GM21576 (cell line): Measurements from ENCODE around the gene HNRNPH1.

Experiments
- ATAC-seq: cut with Tn5 transposase; IDR thresholded peaks from one replicate; pipeline ENCODE4 v1.9.1; 2021; ENCODE audit warnings: mild to moderate bottlenecking, moderate library complexity; ENCODE audit not compliant: unreplicated experiment

Gene HNRNPH1

GRCh38 chr5:179623906-179624741, 653 bp upstream of the HNRNPH1 start:
- ATAC-seq = peak; percentile 7

- no peak for ATAC-seq
These were observed 1.8 kb downstream of the HNRNPH1 start for GRCh38 chr5:179621551-179622214.

DNA sequence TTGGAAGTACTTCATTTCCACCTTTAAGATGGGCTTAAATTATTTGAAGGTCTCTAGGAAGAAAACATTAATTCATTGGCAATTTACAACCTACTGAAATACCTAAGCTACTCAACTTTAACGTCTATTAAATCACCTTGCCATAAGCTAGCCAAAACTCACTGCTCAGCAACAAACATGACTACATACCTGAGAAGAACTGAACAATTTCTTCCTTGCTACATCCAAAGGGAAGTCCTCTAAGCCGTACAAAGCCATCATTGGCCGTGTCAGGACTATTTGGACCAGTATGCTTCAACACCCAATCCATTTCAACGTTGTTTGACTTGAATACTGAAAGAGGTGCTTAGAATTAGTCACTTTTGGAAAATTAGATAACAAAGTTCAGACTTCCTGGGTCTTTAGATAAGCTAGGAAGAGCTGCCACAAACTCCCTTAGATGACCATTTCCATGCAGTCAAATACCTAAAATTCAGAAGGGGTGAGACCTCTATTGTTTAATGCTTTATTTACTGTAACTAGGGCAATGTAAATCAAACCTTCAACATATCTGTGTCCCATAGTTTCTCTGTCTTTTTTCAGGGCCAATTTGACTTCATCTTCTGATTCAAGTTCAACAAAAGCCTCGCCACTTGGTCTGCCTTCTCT, 2.6 kb downstream of the HNRNPH1 start:
- ATAC-seq = no peak

- no peak for ATAC-seq
These were observed 3.2 kb downstream of the HNRNPH1 start for GRCh38 chr5:179620293-179620692.

GRCh38 chr5:179619776-179620175, 3.7 kb downstream of the HNRNPH1 start:
- ATAC-seq = no peak

DNA sequence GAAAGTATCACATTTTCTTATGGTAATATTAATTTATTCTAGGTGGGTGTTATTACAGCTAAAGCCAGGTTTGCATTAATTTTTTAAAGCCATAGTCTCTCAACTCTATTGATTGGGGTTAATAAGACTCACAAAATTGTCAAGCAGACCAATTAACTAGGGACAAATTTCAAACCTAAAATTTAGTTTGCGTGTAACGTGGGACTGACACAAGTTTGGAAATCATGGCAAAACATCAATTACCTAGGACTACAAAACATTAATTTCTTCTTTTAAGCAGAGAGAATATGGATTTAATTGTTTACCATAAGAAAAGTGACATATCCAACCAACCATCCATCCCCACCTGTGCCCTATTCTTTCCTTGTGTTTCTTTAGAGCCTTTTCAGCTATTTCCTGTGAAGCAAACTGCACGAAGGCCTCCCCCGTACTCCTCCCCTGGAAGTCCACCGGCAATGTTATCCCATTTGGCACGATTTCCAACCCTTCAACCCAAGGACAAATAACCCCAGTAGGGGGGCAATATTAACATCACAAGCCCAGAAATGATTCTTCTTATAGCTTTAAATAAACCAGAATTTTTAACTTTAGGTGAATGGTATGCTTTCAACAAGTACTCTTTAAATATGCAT, 4.4 kb downstream of the HNRNPH1 start:
- ATAC-seq = no peak

DNA sequence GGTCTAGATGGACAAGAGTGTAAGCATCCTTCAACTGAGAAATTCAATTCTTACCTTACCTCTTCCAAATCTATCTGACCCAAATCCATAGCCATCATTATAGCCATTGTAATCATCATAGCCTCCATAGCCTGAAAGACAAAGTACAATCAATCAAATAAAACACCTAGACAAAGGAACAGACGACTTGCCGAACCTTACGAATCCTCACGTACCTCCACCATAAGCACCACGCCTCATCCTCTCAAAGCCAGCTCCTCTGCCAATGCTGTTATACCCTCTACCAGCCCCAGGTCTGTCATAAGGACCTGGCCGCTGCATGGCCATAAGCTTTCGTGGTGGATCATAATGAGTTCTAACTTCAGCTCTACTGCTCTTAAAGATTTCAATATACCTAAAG, 5.5 kb downstream of the HNRNPH1 start:
- no peak for ATAC-seq

GRCh38 chr5:179616002-179616594, 7.4 kb downstream of the HNRNPH1 start:
- no peak for ATAC-seq

GRCh38 chr5:179615203-179615602, 8.3 kb downstream of the HNRNPH1 start:
- no peak for ATAC-seq

DNA sequence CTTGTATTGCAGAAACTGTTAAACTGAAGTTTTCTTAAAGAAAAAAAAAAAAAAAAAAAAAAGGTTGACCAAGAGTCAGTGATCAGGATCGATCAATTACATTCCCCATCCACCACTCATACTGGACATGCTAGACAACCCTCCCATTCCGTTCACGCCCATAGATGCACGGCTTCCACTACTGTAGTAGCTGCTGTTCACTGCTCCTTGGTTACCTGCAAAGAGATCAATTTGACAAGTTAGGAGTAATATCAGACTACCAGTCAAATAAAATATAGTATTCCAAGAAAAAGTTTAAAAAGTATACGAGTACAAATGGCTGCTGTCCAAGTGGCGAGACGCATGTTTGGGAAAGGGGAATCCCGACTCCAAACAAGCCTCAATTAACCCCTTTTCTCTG, 8.7 kb downstream of the HNRNPH1 start:
- ATAC-seq = no peak

DNA sequence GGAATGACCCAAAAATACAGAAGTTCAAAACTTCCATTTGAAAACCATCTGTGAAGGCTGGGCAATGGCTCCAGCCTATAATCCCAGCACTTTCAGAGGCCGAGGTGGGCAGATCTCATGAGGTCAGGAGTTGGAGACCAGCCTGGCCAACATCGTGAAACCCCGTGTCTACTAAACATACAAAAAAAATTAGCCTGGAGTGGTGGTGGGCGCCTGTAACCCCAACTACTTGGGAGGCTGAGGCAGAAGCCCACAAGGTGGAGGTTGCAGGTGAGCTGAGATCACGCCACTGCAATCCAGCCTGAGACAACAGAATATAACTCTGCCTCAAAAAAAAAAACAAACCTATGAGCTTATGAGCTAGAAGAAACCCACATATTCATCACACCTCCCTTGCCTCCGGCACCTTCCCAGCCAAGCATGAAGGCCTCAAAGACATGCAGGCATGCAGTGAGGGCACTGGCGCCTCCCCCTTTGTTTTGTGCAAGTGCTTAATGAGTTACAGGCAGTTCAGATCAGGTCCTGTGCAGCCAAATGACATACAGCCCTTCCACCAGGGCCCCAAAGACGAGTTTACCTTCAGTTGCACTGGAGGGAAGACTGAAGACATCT, 9.9 kb downstream of the HNRNPH1 start:
- ATAC-seq = no peak

GRCh38 chr5:179612577-179613459, 10.7 kb downstream of the HNRNPH1 start:
- ATAC-seq = no peak

GRCh38 chr5:179610903-179611265, 12.6 kb downstream of the HNRNPH1 start:
- ATAC-seq = no peak

DNA sequence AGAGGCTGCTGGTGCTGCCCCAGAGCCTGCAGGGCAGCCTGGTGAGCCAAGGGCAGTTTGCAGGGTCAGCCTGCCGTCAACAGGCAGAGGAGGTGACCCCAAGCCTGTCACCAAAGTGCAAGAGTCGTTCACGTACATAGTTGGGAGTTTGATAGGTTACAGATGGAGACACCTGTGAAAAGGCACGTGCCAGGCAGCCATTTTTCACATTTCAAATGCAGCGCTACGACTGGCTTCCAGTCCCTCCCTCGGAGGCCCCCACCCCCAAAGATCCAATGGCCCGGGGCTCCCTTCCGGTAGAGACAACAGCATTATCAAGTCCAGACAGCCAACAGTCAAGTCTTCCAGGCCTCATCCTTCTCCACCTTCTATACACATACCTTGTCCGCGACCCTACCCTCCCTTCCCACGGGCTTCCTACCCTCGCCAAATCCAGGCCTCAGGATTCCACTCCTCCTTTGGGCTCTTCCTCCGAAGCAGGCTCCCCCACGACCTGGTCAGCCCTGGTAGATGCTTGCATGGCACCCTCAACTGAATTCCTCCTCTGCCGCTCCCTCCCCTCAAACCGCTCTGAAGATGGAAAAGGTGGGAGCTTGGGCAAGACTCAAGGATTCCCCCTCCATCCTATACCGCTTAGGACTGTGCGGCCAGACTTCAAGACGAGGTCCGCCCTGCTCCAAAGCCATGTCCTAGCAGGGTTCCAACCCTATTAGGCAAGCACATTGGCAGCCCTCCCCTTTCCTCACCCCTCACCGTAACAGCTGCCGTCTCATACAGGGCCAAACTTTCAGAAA, 13.2 kb downstream of the HNRNPH1 start:
- ATAC-seq = no peak

DNA sequence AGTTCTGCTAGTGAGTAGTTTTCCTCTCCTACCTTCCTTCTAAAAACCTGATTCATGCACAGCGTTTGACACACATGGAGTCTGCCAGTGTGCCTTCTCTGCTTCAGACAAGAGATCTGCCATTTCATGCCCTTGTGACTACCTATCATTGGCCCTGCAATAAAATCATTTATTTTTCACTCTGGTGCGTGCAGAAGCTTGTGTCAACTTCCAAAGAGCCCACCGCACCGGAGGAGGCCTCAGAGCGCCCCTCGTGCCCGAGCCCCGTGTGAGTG, 13.7 kb downstream of the HNRNPH1 start:
- no peak for ATAC-seq

- no peak for ATAC-seq
These were observed 15.3 kb downstream of the HNRNPH1 start for GRCh38 chr5:179608131-179608581.

DNA sequence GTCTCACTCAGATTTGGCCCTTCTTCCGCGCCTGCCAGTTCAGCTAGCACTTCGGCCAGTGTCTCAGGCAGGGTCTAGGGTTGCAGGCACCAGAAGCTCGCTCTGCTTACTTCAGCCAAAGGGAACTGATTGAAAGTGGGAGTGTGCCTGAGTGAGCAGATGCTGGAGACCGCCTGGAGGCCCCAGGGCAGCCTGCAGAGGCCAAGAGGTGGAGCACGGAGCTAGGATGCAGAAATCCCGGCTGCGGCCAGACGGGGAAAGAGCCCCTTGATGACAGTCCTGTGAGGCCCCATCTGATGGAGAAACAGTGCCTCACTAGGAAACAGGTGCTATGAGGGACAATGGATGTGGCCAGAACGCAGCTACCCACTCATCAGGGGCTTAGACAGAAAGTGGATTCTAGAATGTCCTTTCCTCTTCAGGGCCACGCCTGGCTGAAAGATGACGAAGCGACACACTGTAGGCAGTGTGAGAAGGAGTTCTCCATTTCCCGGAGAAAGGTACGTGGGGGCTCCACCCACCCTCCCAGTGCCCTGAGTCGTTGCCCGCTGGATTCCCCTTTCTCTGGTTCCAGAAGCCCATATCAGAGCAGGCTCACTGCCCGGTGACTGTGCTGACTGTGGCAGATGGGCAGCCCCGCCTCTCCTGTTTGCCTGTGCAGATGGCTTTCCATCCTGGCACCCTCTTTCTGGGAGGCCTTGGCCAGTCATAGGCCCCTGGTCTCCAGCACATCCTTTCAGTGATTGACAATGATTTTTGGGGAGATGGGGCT, 16.1 kb downstream of the HNRNPH1 start:
- ATAC-seq = no peak

- ATAC-seq = no peak
These were observed 16.6 kb downstream of the HNRNPH1 start for GRCh38 chr5:179606910-179607159.
